HCT116 (cell line): ENCODE data around the gene COTL1.

Experiments
- CTCF ChIP-seq, 3 experiments: fragments of 200-600 bp in 1 of 3; sonication (generic) in 1 of 3; IDR thresholded peaks in 2 of 3; conservative IDR thresholded peaks in 1 of 3; 2 replicates each; pipeline ENCODE4 v1.5.1; 2012 to 2017; ENCODE audit warnings: low read depth in 2 of 3, low read length in 2 of 3, antibody characterized with exemption in 1 of 3, borderline replicate concordance in 1 of 3, control low read depth in 1 of 3, mild to moderate bottlenecking in 1 of 3, mixed read lengths in 1 of 3, mixed run types in 1 of 3, moderate library complexity in 1 of 3; ENCODE audit not compliant: insufficient read depth in 1 of 3
- EZH2 ChIP-seq: fragments of 200-600 bp; sonication (generic); IDR thresholded peaks from 2 replicates; pipeline ENCODE4 v1.6.1; 2017; ENCODE audit warnings: antibody characterized with exemption, mixed run types
- FOSL1 ChIP-seq: IDR thresholded peaks from 2 replicates; pipeline ENCODE4 v1.6.1; 2012; ENCODE audit warnings: low read depth
- POLR2A ChIP-seq: IDR thresholded peaks from 2 replicates; pipeline ENCODE4 v1.7.0; 2011; ENCODE audit warnings: borderline replicate concordance; ENCODE audit not compliant: insufficient read depth, insufficient read length; ENCODE audit errors: extremely low read depth
- POLR2AphosphoS5 ChIP-seq: IDR thresholded peaks from 2 replicates; pipeline ENCODE4 v1.6.1; 2011; ENCODE audit warnings: mild to moderate bottlenecking, low read depth, low read length, moderate library complexity
- RAD21 ChIP-seq: IDR thresholded peaks from 2 replicates; pipeline ENCODE4 v1.6.1; 2012; ENCODE audit warnings: low read depth, mild to moderate bottlenecking
- REST ChIP-seq: IDR thresholded peaks from 2 replicates; pipeline ENCODE4 v1.6.1; 2012; ENCODE audit warnings: low read depth
- TCF7L2 ChIP-seq: IDR thresholded peaks from 2 replicates; pipeline ENCODE4 v1.7.0; 2011; ENCODE audit warnings: borderline replicate concordance, inconsistent platforms; ENCODE audit not compliant: insufficient read depth, insufficient read length; ENCODE audit errors: extremely low read depth
- ZBTB33 ChIP-seq: IDR thresholded peaks from 2 replicates; pipeline ENCODE4 v1.6.1; 2011; ENCODE audit warnings: mild to moderate bottlenecking, low read length, moderate library complexity; ENCODE audit not compliant: insufficient replicate concordance; ENCODE audit errors: extremely low read depth
- ZFX ChIP-seq: fragments of 450-650 bp; IDR thresholded peaks from 2 replicates; pipeline ENCODE4 v1.6.1; 2017

- TF ChIP-seq RAD21 (no peak), CTCF (IDR thresholded peaks at IDR 0.05 in 2 of 3, conservative IDR thresholded peaks at IDR 0.05 in 1 of 3; ENCODE audit: borderline replicate concordance in 1 of 3, insufficient read depth in 1 of 3, low read depth in 2 of 3, low read length in 2 of 3) (no peak), POLR2AphosphoS5 (no peak), EZH2 (no peak), ZBTB33 (no peak), REST (no peak), TCF7L2 (no peak), POLR2A (no peak), ZFX (no peak), FOSL1 (no peak)
Observed at GRCh38 chr16:84613408-84614072, 4.3 kb downstream of the COTL1 start.
